ENCODE results near the gene RPL22L1.

The RPL22L1 gene

GRCh38 chr3:170868577-170869238 is 1.3 kb downstream of the RPL22L1 start:
- H3K4me2 ChIP-seq (ENCODE audit: low read length, poor library complexity, severe bottlenecking), result peak overlapping the region; percentile 86
- no peak overlapping the region for H4K91ac ChIP-seq (ENCODE audit: low read length)
- peak overlapping the region; percentile 97 for H3K9ac ChIP-seq (ENCODE audit: low read length)
- H2AFZ ChIP-seq (ENCODE audit: low read depth, low read length), result no peak overlapping the region
- H3K36me3 ChIP-seq (ENCODE audit: control insufficient read depth in 1 of 2, insufficient read depth in 2 of 2, low read depth in 1 of 2, low read length in 2 of 2), result peaks cover 2 to 35% of the 10 kb centered on the region in 2 experiments
- no peak overlapping the region for H2AK5ac ChIP-seq (ENCODE audit: low read length, severe bottlenecking)
- H3K18ac ChIP-seq (ENCODE audit: low read depth in 1 of 2, low read length in 2 of 2), result no peak overlapping the region
- H3K27ac ChIP-seq (ENCODE audit: low read length, poor library complexity, severe bottlenecking), result no peak overlapping the region
- no peak overlapping the region for H2BK12ac ChIP-seq (ENCODE audit: low read length in 2 of 2)
- H3K14ac ChIP-seq (ENCODE audit: low read length in 2 of 2), result no peak overlapping the region
- H3K23ac ChIP-seq (ENCODE audit: low read length in 2 of 2), result no peak overlapping the region
- no peaks in the 10 kb centered on the region for H3K27me3 ChIP-seq (ENCODE audit: control insufficient read depth in 1 of 2, insufficient read depth in 1 of 2, low read length in 2 of 2)
- no peak overlapping the region for H4K8ac ChIP-seq (ENCODE audit: low read length)
- H2BK15ac ChIP-seq (ENCODE audit: low read depth, poor library complexity, severe bottlenecking), result no peak overlapping the region
- no peak overlapping the region for H2BK5ac ChIP-seq (ENCODE audit: low read depth, low read length, poor library complexity, severe bottlenecking)
- peaks cover 3% of the 10 kb centered on the region for H3K4me1 ChIP-seq (ENCODE audit: control insufficient read depth, insufficient read depth, low read depth, low read length)
- no peak overlapping the region for H3K4ac ChIP-seq (ENCODE audit: low read depth in 1 of 2, low read length in 2 of 2)
- DNase-seq, result no peak
- H3K9me3 ChIP-seq (ENCODE audit: control insufficient read depth, low read length), result no peaks in the 10 kb centered on the region
- WGBS, result 42% methylated on average over 8 of the region's 9 CpGs
- H2BK120ac ChIP-seq (ENCODE audit: low read depth, low read length), result no peak overlapping the region
- peak overlapping the region in 1 of 2 experiments; percentile 91 for H3K4me3 ChIP-seq (ENCODE audit: insufficient read depth in 1 of 2, low read depth in 1 of 2, low read length in 2 of 2)
- H3K79me1 ChIP-seq (replicated peaks; ENCODE audit: low read length, poor library complexity, severe bottlenecking), result peaks cover 1% of the 10 kb centered on the region

- Histone ChIP-seq H2AK5ac (ENCODE audit: low read length, severe bottlenecking) (no peak overlapping the region), H2AFZ (ENCODE audit: low read depth, low read length) (no peak overlapping the region), H3K4me1 (ENCODE audit: control insufficient read depth, insufficient read depth, low read depth, low read length) (peaks cover 3% of the 10 kb centered on the region), H4K91ac (ENCODE audit: low read length) (no peak overlapping the region), H3K9me3 (ENCODE audit: control insufficient read depth, low read length) (no peaks in the 10 kb centered on the region), H2BK120ac (ENCODE audit: low read depth, low read length) (no peak overlapping the region), H3K27ac (ENCODE audit: low read length, poor library complexity, severe bottlenecking) (no peak overlapping the region), H3K23ac (ENCODE audit: low read length in 2 of 2) (no peak overlapping the region), H3K4me3 (ENCODE audit: insufficient read depth in 1 of 2, low read depth in 1 of 2, low read length in 2 of 2) (peak overlapping the region in 1 of 2 experiments; percentile 91), H3K36me3 (ENCODE audit: control insufficient read depth in 1 of 2, insufficient read depth in 2 of 2, low read depth in 1 of 2, low read length in 2 of 2) (peaks cover 2 to 35% of the 10 kb centered on the region in 2 experiments), H3K4me2 (ENCODE audit: low read length, poor library complexity, severe bottlenecking) (peak overlapping the region; percentile 2), H3K79me1 (replicated peaks; ENCODE audit: low read length, poor library complexity, severe bottlenecking) (peaks cover 1% of the 10 kb centered on the region), H3K27me3 (ENCODE audit: control insufficient read depth in 1 of 2, insufficient read depth in 1 of 2, low read length in 2 of 2) (no peaks in the 10 kb centered on the region), H3K4ac (ENCODE audit: low read depth in 1 of 2, low read length in 2 of 2) (no peak overlapping the region), H3K14ac (ENCODE audit: low read length in 2 of 2) (no peak overlapping the region), H4K8ac (ENCODE audit: low read length) (no peak overlapping the region), H2BK5ac (ENCODE audit: low read depth, low read length, poor library complexity, severe bottlenecking) (no peak overlapping the region), H2BK15ac (ENCODE audit: low read depth, poor library complexity, severe bottlenecking) (no peak overlapping the region), H2BK12ac (ENCODE audit: low read length in 2 of 2) (no peak overlapping the region), H3K18ac (ENCODE audit: low read depth in 1 of 2, low read length in 2 of 2) (no peak overlapping the region), H3K9ac (ENCODE audit: low read length) (peak overlapping the region; percentile 97)
- DNase-seq, result peak; percentile 32
- no CpG with 5 or more reads among the region's 1 CpG for WGBS
Measured at GRCh38 chr3:170867143-170867937, 2.7 kb downstream of the RPL22L1 start.

GRCh38 chr3:170866499-170866898 is 3.5 kb downstream of the RPL22L1 start:
- H3K4me1 ChIP-seq (ENCODE audit: control insufficient read depth, insufficient read depth, low read depth, low read length), result peaks cover 3% of the 10 kb centered on the region
- H4K91ac ChIP-seq (ENCODE audit: low read length), result no peak overlapping the region
- H3K4me2 ChIP-seq (ENCODE audit: low read length, poor library complexity, severe bottlenecking), result no peak overlapping the region
- H3K23ac ChIP-seq (ENCODE audit: low read length in 2 of 2), result no peak overlapping the region
- no peak overlapping the region for H2BK15ac ChIP-seq (ENCODE audit: low read depth, poor library complexity, severe bottlenecking)
- no peak overlapping the region for H2AFZ ChIP-seq (ENCODE audit: low read depth, low read length)
- no peak overlapping the region for H3K18ac ChIP-seq (ENCODE audit: low read depth in 1 of 2, low read length in 2 of 2)
- H3K9ac ChIP-seq (ENCODE audit: low read length), result peak overlapping the region; percentile 97
- H3K27me3 ChIP-seq (ENCODE audit: control insufficient read depth in 1 of 2, insufficient read depth in 1 of 2, low read length in 2 of 2), result no peaks in the 10 kb centered on the region
- no peak overlapping the region for H2BK120ac ChIP-seq (ENCODE audit: low read depth, low read length)
- peak overlapping the region in 1 of 2 experiments; percentile 91 for H3K4me3 ChIP-seq (ENCODE audit: insufficient read depth in 1 of 2, low read depth in 1 of 2, low read length in 2 of 2)
- H3K14ac ChIP-seq (ENCODE audit: low read length in 2 of 2), result no peak overlapping the region
- no peak overlapping the region for H4K8ac ChIP-seq (ENCODE audit: low read length)
- H3K4ac ChIP-seq (ENCODE audit: low read depth in 1 of 2, low read length in 2 of 2), result no peak overlapping the region
- H3K9me3 ChIP-seq (ENCODE audit: control insufficient read depth, low read length), result no peaks in the 10 kb centered on the region
- H2AK5ac ChIP-seq (ENCODE audit: low read length, severe bottlenecking), result no peak overlapping the region
- H3K36me3 ChIP-seq (ENCODE audit: control insufficient read depth in 1 of 2, insufficient read depth in 2 of 2, low read depth in 1 of 2, low read length in 2 of 2), result peaks cover 2 to 35% of the 10 kb centered on the region in 2 experiments
- WGBS, result 100% methylated on average over 1 of the region's 3 CpGs
- H2BK12ac ChIP-seq (ENCODE audit: low read length in 2 of 2), result no peak overlapping the region
- H3K27ac ChIP-seq (ENCODE audit: low read length, poor library complexity, severe bottlenecking), result no peak overlapping the region
- peaks cover 1% of the 10 kb centered on the region for H3K79me1 ChIP-seq (replicated peaks; ENCODE audit: low read length, poor library complexity, severe bottlenecking)
- no peak overlapping the region for H2BK5ac ChIP-seq (ENCODE audit: low read depth, low read length, poor library complexity, severe bottlenecking)
- DNase-seq, result no peak

All from mesenchymal stem cell (in vitro differentiated cells and primary cell).